Kasumi-1 (cell line): ENCODE results near the gene NIT1.

Source experiments
- DNase-seq, 2 experiments: peaks; one replicate each; lab custom pipeline; 2025; lab: John Stamatoyannopoulos, UW

The NIT1 gene

DNA sequence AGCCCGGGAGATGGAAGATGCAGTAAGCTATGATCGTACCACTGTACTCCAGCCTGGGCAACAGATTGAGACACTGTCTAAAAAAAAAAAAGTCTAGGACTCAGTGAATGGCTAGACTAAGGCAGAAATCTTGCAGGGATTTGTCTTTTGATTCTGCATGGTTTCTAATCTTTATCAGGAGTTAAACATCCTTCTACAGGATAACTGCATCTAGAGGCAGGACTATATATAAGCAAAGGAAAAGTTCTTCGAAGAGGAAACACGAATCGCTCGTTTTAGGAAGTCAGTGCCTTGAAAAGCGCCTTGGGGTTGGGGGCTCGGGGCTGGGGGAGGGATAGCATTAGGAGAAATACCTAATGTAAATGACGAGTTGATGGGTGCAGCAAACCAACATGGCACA, 35.3 kb downstream of the NIT1 start:
- no peak for DNase-seq

- peak; percentile 90 to 94 for DNase-seq
Measured at GRCh38 chr1:161153682-161154337, 35.9 kb downstream of the NIT1 start, which contains the start of gene UFC1. TSS of gene UFC1 (plus strand) at chr1:161153978. CDS start at chr1:161153998, 20 bp downstream.

DNA sequence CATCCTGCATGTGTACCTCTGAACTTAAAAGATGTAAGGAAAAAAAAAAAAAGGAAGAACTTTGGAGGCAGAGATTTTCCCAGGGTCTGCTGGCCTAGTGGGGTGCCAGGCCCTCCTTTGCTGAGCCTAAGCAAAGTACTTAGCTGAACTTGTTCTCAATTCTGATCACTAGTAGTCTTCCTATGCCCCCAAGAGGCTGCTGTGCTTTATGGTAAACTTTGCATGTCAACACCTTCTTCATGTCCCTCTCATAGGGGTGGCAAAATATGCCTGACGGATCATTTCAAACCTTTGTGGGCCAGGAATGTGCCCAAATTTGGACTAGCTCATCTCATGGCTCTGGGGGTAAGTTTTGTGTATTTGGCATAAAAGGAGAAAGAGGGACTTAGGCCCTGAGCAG, 40.0 kb downstream of the NIT1 start:
- DNase-seq, result no peak

GRCh38 chr1:161158316-161159010, 40.6 kb downstream of the NIT1 start:
- DNase-seq, result no peak

- DNase-seq, result peak; percentile 90 to 93
Measured at GRCh38 chr1:161159087-161159912, 41.4 kb downstream of the NIT1 start, which contains the start of gene USP21. TSS of gene USP21 (plus strand) at chr1:161159500. CDS start at chr1:161160641, 1,141 bp downstream.

DNA sequence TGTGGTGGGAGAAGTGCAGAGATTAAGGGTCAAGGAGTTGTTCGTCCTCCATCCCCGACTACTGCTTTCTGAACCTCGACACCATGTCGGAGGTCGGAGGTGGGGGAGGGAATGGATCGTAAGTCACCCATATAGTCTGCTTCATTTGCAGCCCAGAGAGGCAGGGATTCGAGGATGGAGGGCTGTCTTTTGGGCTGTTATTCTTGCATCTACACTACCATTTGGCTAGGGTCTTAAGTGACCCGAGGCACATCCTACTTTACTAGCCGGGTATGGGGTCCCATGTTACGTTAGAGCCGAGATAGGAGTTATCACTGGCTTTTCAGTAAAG, 42.0 kb downstream of the NIT1 start:
- no peak for DNase-seq

- no peak for DNase-seq
Measured at GRCh38 chr1:161160671-161161145, 42.8 kb downstream of the NIT1 start.

- no peak for DNase-seq
Measured at GRCh38 chr1:161161652-161162051, 43.7 kb downstream of the NIT1 start.

DNA sequence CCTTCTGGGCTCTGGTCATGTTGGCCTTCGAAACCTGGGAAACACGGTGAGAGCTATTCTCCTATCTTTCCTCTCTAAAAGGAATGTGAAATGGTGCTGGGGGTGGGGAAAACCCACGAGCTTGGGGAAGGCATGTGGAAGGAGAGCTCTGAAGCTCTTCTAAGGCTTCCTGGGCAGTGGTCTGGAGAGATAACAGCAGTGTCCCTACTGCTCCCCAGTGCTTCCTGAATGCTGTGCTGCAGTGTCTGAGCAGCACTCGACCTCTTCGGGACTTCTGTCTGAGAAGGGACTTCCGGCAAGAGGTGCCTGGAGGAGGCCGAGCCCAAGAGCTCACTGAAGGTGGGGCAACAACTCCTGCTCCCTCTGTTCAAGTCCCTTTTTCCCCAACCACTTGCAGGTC, 44.1 kb downstream of the NIT1 start:
- DNase-seq, result no peak

DNA sequence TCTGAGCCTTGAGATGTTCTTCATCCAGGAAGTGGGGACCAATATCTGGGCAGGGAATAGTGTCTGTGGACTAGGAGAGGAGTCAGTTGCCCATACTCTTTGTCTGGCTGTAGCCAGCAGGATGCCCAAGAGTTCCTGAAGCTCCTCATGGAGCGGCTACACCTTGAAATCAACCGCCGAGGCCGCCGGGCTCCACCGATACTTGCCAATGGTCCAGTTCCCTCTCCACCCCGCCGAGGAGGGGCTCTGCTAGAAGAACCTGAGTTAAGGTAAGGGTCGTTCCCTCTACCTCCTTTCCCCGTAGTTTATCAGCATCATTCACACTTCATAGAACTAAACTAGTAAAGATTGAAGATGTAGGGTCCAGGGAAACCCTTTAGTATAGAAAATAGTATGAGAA, 44.9 kb downstream of the NIT1 start:
- no peak for DNase-seq

DNA sequence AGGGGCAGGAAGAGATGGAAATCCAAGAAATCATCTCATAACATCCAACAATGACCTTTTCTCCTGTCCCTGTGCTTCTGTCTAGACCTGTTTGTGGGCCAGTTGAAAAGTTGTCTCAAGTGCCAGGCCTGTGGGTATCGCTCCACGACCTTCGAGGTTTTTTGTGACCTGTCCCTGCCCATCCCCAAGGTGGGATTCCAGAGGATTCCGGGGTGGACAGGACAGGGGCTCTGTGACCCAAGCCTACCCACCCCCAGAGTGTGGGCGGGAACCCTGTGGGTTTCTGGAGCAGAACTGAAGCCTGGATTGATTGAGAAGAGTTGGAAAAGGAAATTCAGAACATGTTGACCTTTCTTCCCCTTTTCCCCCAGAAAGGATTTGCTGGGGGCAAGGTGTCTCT, 45.9 kb downstream of the NIT1 start:
- DNase-seq, result no peak

DNA sequence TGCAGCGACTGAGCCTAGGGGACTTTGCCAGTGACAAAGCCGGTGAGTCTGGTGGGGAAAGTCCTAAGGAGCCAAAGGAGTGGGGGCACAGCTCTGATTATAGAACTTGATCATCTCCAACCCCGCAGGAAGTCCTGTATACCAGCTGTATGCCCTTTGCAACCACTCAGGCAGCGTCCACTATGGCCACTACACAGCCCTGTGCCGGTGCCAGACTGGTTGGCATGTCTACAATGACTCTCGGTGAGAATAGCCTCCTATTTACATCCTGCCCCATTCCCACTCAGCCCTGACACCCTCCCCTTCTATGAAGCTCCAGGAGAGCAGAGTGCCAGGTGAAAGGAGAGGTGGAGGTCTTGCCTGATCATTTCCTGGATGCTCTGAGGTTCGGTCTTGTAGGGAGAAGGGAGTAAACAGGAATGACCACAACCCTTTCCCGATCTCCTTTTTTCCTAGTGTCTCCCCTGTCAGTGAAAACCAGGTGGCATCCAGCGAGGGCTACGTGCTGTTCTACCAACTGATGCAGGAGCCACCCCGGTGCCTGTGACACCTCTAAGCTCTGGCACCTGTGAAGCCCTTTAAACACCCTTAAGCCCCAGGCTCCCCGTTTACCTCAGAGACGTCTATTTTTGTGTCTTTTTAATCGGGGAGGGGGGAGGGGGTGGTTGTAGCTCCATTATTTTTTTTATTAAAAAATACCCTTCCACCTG, 47.2 kb downstream of the NIT1 start:
- DNase-seq, result no peak

DNA sequence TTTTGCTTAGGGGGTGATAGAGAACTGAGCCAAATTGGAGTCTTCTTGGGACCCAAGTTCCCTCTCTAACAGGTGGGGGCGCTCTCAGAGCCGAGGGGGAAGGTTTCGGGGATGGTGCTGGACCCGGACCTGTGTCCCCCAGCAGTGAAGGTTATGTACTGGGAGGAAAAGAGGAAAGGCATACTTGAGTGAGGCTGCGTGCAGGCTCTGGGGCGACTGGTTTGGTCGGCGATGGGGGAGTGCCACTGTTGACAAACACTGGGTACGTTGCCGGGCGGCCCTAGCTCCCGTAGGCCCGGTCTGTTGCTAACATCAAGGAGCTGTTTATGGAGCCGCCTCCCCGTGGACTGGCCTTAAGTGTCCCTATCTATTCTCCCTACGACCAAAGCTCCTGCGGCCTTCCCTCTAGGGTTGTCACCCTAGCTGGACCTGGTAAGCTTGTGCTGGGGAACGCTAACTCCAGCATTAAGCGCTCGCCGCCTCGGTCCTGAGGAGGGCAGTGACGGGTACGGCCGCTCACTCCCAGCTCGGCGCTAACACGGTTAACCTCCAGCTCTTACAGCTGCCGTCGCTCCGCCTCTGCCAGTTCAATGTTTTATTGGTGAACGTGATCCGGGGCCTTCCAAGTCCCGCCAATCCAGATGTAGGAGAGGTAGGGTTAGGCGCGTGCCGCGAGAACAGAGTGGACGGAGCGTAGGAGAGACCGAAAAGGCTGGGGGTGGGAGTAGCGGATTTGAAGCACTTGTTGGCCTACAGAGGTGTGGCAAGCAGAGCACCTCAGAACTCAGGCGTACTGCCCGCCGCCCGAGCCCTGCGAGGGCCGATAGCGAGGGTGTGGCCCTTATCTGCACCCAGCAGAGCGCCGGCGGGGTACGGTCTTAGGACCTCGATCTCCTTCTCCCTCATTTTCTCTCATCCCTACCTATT, 48.1 kb downstream of the NIT1 start, which contains the start of gene PPOX:
Gene PPOX (plus strand): TSS at position 685 of the 927 bp plus-strand sequence. CDS start 422 bp downstream, outside the sequence.
- DNase-seq, result peak; percentile 99

- peak; percentile 21 to 48 for DNase-seq
Measured at GRCh38 chr1:161166669-161167548, 49.0 kb downstream of the NIT1 start.

DNA sequence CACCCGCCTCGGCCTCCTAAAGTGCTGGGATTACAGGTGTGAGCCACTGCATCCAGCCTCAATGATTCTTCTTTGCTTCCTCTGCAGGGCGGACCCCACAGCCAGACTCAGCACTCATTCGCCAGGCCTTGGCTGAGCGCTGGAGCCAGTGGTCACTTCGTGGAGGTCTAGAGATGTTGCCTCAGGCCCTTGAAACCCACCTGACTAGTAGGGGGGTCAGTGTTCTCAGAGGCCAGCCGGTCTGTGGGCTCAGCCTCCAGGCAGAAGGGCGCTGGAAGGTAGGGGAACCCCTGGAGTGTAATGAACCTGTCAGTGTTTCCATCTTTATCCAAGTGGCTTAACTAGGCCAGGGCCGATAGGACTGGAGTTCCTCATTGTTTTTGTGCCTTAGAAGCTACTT, 51.0 kb downstream of the NIT1 start:
- no peak for DNase-seq
